Liver (tissue), 9 donors: ENCODE measurements around the gene HNRNPUL1. TPM values are rescaled to one million over a fixed set of nuclear protein-coding genes. Genes with fewer than 3 reads are reported as not detected.

Experiments
- DNase-seq: peaks from one replicate; pipeline ENCODE4 v3.0.0-alpha.2; 2017; ENCODE audit warnings: low spot score
- H3K27ac ChIP-seq, 2 donors: one replicate each; pipeline ENCODE4 v1.7.0; 2013; ENCODE audit warnings: inconsistent platforms in 2 of 2, low read length in 2 of 2, control low read depth in 1 of 2, low read depth in 1 of 2, mild to moderate bottlenecking in 1 of 2
- H3K27me3 ChIP-seq, 4 donors: one replicate each; pipeline versions ENCODE4 v1.6.1 to v1.7.0; 2013; ENCODE audit warnings: low read length in 3 of 4, inconsistent platforms in 1 of 4, mild to moderate bottlenecking in 1 of 4, moderate library complexity in 1 of 4; ENCODE audit not compliant: control insufficient read depth in 4 of 4, insufficient read depth in 4 of 4
- H3K36me3 ChIP-seq, 4 donors: one replicate each; pipeline versions ENCODE4 v1.6.1 to v1.7.0; 2013; ENCODE audit warnings: low read length in 3 of 4, mild to moderate bottlenecking in 3 of 4, low read depth in 1 of 4, moderate library complexity in 1 of 4; ENCODE audit not compliant: control insufficient read depth in 4 of 4, insufficient read depth in 3 of 4
- H3K4me1 ChIP-seq, 4 donors: one replicate each; pipeline versions ENCODE4 v1.6.1 to v1.7.0; 2013; ENCODE audit warnings: low read length in 3 of 4, mild to moderate bottlenecking in 3 of 4, moderate library complexity in 1 of 4; ENCODE audit not compliant: control insufficient read depth in 4 of 4, insufficient read depth in 4 of 4
- H3K4me3 ChIP-seq, 3 donors: one replicate each; pipeline versions ENCODE4 v1.6.1 to v1.7.0; 2013; ENCODE audit warnings: low read length in 3 of 3, control low read depth in 1 of 3, low read depth in 1 of 3, mild to moderate bottlenecking in 1 of 3
- H3K9ac ChIP-seq, 2 donors: one replicate each; pipeline ENCODE4 v1.7.0; 2013; ENCODE audit warnings: low read length in 2 of 2, mild to moderate bottlenecking in 2 of 2, moderate library complexity in 2 of 2, control low read depth in 1 of 2, low read depth in 1 of 2
- H3K9me3 ChIP-seq, 4 donors: one replicate each; pipeline versions ENCODE4 v1.6.1 to v1.7.0; 2013; ENCODE audit warnings: low read length in 3 of 4; ENCODE audit not compliant: control insufficient read depth in 4 of 4
- EGR1 ChIP-seq, 2 donors: IDR thresholded peaks; 2 replicates each; pipeline ENCODE4 v1.6.1; 2016 to 2018; ENCODE audit warnings: antibody characterized with exemption in 2 of 2, low read depth in 2 of 2
- FOXA1 ChIP-seq: IDR thresholded peaks from 2 replicates; pipeline ENCODE4 v1.6.1; 2016; ENCODE audit warnings: antibody characterized with exemption
- GABPA ChIP-seq, 2 donors: IDR thresholded peaks in 1 of 2; conservative IDR thresholded peaks in 1 of 2; 2 replicates each; pipeline ENCODE4 v1.6.1; 2016; ENCODE audit warnings: antibody characterized with exemption in 2 of 2, mild to moderate bottlenecking in 1 of 2, moderate library complexity in 1 of 2
- HNF4G ChIP-seq: IDR thresholded peaks from 2 replicates; pipeline ENCODE4 v1.6.1; 2016; ENCODE audit warnings: antibody characterized with exemption
- JUND ChIP-seq, 2 donors: IDR thresholded peaks; 2 replicates each; pipeline ENCODE4 v1.6.1; 2016; ENCODE audit warnings: antibody characterized with exemption in 2 of 2
- NR2F2 ChIP-seq: IDR thresholded peaks from 2 replicates; pipeline ENCODE4 v1.6.1; 2016; ENCODE audit warnings: antibody characterized with exemption
- RXRA ChIP-seq, 2 donors: IDR thresholded peaks; 2 replicates each; pipeline ENCODE4 v1.6.1; 2017 to 2018; ENCODE audit warnings: antibody characterized with exemption in 2 of 2, mild to moderate bottlenecking in 1 of 2
- SP1 ChIP-seq: IDR thresholded peaks from 2 replicates; pipeline ENCODE4 v1.6.1; 2018; ENCODE audit warnings: antibody characterized with exemption, mild to moderate bottlenecking
- TAF1 ChIP-seq: conservative IDR thresholded peaks from 2 replicates; pipeline ENCODE4 v1.6.1; 2016; ENCODE audit warnings: antibody characterized with exemption, mild to moderate bottlenecking
- YY1 ChIP-seq: IDR thresholded peaks from 2 replicates; pipeline ENCODE4 v1.6.1; 2016; ENCODE audit warnings: antibody characterized with exemption, mild to moderate bottlenecking
- WGBS: extraction: QIAGEN DNeasy Blood & Tissue Kit; methylation state at CpG from one replicate; pipeline ENCODE4 v1.1.7; 2013; 5-methylcytosine and 5-hydroxymethylcytosine counted together
- polyA plus RNA-seq, 2 donors: library from polyadenylated mRNA; stranded (reverse) in 1 of 2; unstranded in 1 of 2; fragments of 200-250 nt in 1 of 2; fragments of >200 nt in 1 of 2; fragmentation: Nextera tagmentation in 1 of 2; extraction: Ambion mirVana in 1 of 2; gene quantifications; one replicate each; pipeline versions ENCODE4 v1.2.1 to v1.2.3, GENCODE V29; 2013 to 2015
- total RNA-seq, 2 donors: library from RNA; depleted of rRNA; stranded (reverse); fragments of >200 nt; gene quantifications; one replicate each; pipeline ENCODE4 v1.2.3, GENCODE V29; 2014
- TF ChIP-seq, protein P1 (sequence below): IDR thresholded peaks from 2 replicates; pipeline ENCODE4 v1.6.1; 2016; ENCODE audit warnings: antibody characterized with exemption
- TF ChIP-seq, protein P2 (sequence below): IDR thresholded peaks from 2 replicates; pipeline ENCODE4 v1.6.1; 2016; ENCODE audit warnings: antibody characterized with exemption, mild to moderate bottlenecking
- TF ChIP-seq, protein P3 (sequence below): IDR thresholded peaks from 2 replicates; pipeline ENCODE4 v1.6.1; 2016; ENCODE audit warnings: antibody characterized with exemption
- TF ChIP-seq, protein P4 (sequence below): IDR thresholded peaks from 2 replicates; pipeline ENCODE4 v1.6.1; 2016; ENCODE audit warnings: antibody characterized with exemption
- donor health status: healthy.
- donor health status: healthy.
- donor health status: healthy.
- donor health status: healthy.
- donor health status: healthy.

HNRNPUL1 gene
- total and polyA plus RNA-seq, 4 donors = 34.9 to 80.2 (median 45.7) TPM

DNA sequence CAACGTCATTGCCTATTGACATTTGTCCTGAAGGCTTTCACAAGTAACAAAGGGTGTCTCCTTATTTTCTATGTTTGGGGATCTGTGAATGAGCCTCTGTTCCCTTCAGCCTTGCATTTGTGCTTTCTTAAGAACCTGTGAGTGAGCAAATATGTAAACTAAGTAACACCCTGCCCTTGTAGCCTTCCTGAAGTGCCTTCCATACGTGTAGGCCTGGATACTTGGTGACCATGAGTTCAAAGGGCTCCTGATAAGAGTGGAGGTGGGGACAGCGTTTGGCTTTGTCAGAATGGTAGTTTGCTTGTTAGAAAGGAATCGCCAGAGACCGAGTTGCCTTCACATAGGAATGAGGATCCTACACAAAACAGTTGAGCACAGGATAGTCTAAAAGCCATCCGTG lies 31.3 kb downstream of the HNRNPUL1 start:
- 73% methylated on average over 6 of the region's 6 CpGs for WGBS
- peaks cover 24 to 94% (median 79%) of the 10 kb centered on the region in 4 donors for H3K36me3 ChIP-seq
- TF ChIP-seq JUND (IDR thresholded peaks at IDR 0.05) = no peak
- TF ChIP-seq, protein P1, sequence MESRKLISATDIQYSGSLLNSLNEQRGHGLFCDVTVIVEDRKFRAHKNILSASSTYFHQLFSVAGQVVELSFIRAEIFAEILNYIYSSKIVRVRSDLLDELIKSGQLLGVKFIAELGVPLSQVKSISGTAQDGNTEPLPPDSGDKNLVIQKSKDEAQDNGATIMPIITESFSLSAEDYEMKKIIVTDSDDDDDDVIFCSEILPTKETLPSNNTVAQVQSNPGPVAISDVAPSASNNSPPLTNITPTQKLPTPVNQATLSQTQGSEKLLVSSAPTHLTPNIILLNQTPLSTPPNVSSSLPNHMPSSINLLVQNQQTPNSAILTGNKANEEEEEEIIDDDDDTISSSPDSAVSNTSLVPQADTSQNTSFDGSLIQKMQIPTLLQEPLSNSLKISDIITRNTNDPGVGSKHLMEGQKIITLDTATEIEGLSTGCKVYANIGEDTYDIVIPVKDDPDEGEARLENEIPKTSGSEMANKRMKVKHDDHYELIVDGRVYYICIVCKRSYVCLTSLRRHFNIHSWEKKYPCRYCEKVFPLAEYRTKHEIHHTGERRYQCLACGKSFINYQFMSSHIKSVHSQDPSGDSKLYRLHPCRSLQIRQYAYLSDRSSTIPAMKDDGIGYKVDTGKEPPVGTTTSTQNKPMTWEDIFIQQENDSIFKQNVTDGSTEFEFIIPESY = no peak
- TF ChIP-seq GABPA (IDR thresholded peaks at IDR 0.05 in 1 of 2, conservative IDR thresholded peaks at IDR 0.05 in 1 of 2) = no peak
- no peak for TF ChIP-seq SP1
- TF ChIP-seq TAF1 = no peak
- no peak for TF ChIP-seq EGR1 (IDR thresholded peaks at IDR 0.05; ENCODE audit: low read depth in 2 of 2)
- TF ChIP-seq, protein P2, sequence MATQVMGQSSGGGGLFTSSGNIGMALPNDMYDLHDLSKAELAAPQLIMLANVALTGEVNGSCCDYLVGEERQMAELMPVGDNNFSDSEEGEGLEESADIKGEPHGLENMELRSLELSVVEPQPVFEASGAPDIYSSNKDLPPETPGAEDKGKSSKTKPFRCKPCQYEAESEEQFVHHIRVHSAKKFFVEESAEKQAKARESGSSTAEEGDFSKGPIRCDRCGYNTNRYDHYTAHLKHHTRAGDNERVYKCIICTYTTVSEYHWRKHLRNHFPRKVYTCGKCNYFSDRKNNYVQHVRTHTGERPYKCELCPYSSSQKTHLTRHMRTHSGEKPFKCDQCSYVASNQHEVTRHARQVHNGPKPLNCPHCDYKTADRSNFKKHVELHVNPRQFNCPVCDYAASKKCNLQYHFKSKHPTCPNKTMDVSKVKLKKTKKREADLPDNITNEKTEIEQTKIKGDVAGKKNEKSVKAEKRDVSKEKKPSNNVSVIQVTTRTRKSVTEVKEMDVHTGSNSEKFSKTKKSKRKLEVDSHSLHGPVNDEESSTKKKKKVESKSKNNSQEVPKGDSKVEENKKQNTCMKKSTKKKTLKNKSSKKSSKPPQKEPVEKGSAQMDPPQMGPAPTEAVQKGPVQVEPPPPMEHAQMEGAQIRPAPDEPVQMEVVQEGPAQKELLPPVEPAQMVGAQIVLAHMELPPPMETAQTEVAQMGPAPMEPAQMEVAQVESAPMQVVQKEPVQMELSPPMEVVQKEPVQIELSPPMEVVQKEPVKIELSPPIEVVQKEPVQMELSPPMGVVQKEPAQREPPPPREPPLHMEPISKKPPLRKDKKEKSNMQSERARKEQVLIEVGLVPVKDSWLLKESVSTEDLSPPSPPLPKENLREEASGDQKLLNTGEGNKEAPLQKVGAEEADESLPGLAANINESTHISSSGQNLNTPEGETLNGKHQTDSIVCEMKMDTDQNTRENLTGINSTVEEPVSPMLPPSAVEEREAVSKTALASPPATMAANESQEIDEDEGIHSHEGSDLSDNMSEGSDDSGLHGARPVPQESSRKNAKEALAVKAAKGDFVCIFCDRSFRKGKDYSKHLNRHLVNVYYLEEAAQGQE = no peak
- TF ChIP-seq YY1 = no peak
- TF ChIP-seq FOXA1 = no peak
- no peak overlapping the region for H3K27ac ChIP-seq
- H3K9ac ChIP-seq = no peak overlapping the region
- peaks cover 0 to 5% (median 1%) of the 10 kb centered on the region in 4 donors for H3K4me1 ChIP-seq
- H3K9me3 ChIP-seq = no peaks in the 10 kb centered on the region
- no peaks in the 10 kb centered on the region for H3K27me3 ChIP-seq
- H3K4me3 ChIP-seq = no peak overlapping the region
- no peak for DNase-seq

DNA sequence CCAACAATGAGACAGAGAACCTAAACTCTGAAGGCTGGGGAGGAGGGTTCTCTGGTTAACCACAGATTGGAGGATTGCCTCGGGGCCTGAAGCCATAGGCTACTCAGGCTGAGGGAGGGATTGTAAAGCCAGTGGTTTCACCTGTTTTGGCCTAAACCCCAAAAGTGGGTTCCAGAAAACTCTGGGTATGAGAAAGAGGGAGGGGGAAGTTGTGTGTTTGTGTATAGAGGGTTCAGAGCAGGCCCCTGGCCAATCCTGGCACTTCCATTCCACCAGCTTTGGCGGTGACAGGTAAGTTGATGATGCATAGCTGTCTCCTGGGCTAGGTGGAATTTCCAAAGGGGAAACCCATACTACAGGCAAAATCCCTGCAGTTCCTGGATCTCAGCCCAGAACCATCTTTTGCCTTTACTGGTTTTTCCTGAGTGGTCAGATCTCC lies 32.3 kb downstream of the HNRNPUL1 start:
- Histone ChIP-seq H3K9me3 (no peaks in the 10 kb centered on the region), H3K9ac (no peak overlapping the region), H3K27me3 (no peaks in the 10 kb centered on the region), H3K36me3 (peaks cover 23 to 95% (median 81%) of the 10 kb centered on the region in 4 donors), H3K27ac (peak overlapping the region in 1 of 2 donors; percentile 68), H3K4me1 (peaks cover 0 to 5% (median 1%) of the 10 kb centered on the region in 4 donors), H3K4me3 (no peak overlapping the region)
- no peak for DNase-seq
- TF ChIP-seq JUND (IDR thresholded peaks at IDR 0.05) (no peak), GABPA (IDR thresholded peaks at IDR 0.05 in 1 of 2, conservative IDR thresholded peaks at IDR 0.05 in 1 of 2) (no peak), YY1 (no peak), TAF1 (no peak)
- TF ChIP-seq, protein P3, sequence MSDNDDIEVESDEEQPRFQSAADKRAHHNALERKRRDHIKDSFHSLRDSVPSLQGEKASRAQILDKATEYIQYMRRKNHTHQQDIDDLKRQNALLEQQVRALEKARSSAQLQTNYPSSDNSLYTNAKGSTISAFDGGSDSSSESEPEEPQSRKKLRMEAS = no peak
- 86% methylated on average over 2 of the region's 2 CpGs for WGBS

DNA sequence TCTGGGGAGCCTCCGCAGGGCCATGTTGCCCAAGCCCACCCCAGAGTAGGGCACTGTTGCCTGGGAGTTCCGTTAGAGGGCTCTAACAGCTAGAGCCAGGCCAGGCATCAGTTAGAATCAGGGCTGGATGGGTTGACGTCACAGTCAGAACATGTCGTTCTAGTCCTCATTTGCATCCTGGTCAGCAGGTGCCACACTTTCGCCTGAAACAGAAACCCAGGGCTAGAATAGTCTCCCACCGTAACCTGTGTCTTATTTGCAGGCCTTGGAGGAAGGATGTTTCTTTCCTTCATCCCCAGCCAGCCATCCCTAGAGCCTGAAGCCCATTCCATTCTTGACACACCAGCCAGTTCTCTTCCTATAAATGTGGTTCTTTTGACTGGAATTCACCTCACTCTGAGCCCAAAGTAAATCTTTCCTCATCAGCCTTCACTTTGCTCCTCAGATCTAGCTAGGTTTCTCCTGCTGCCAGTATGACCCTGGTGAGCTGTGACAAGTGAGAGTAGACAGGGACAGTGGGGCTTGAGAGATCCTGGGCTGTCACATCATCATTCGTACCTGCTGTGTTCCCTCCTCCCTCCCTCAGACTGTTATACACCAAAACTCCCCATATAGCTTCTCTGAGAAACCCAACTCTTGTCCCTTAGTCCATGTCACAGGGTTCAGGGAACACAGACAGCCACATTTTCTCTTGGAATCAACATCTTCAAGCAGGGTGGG lies 33.6 kb downstream of the HNRNPUL1 start:
- no peaks in the 10 kb centered on the region for H3K9me3 ChIP-seq
- no peak for DNase-seq
- H3K27ac ChIP-seq = peak overlapping the region in 1 of 2 donors; percentile 68
- H3K27me3 ChIP-seq = no peaks in the 10 kb centered on the region
- WGBS = 78% methylated on average over 7 of the region's 7 CpGs
- no peak overlapping the region for H3K4me3 ChIP-seq
- no peak overlapping the region for H3K9ac ChIP-seq
- peaks cover 21 to 94% (median 76%) of the 10 kb centered on the region in 4 donors for H3K36me3 ChIP-seq
- peaks cover 0 to 5% (median 1%) of the 10 kb centered on the region in 4 donors for H3K4me1 ChIP-seq
- TF ChIP-seq, protein P4, sequence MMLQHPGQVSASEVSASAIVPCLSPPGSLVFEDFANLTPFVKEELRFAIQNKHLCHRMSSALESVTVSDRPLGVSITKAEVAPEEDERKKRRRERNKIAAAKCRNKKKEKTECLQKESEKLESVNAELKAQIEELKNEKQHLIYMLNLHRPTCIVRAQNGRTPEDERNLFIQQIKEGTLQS = no peak
- TF ChIP-seq RXRA (IDR thresholded peaks at IDR 0.05) = no peak
- no peak for TF ChIP-seq HNF4G
- no peak for TF ChIP-seq SP1
- TF ChIP-seq FOXA1 = no peak
- TF ChIP-seq, protein P2 = no peak
- no peak for TF ChIP-seq NR2F2
- no peak for TF ChIP-seq GABPA (IDR thresholded peaks at IDR 0.05 in 1 of 2, conservative IDR thresholded peaks at IDR 0.05 in 1 of 2)
